ENCODE data around the gene FAM237B. TPM values are rescaled to one million over a fixed set of nuclear protein-coding genes. Genes with fewer than 3 reads are reported as not detected.

The FAM237B gene
- total RNA-seq, 3 donors from 2014 or later (not counting 1 experiment from before 2014, with no cell fraction given): not detected

GRCh38 chr7:90271753-90272152 is 49.4 kb downstream of the FAM237B start:
- Histone ChIP-seq H3K9me3 (ENCODE audit: control insufficient read depth, insufficient read depth, low read length) (no peaks in the 10 kb centered on the region), H3K27ac (ENCODE audit: low read length) (no peak overlapping the region), H3K4me3 (ENCODE audit: low read length) (no peak overlapping the region), H3K27me3 (ENCODE audit: control insufficient read depth, insufficient read depth, low read length) (no peaks in the 10 kb centered on the region), H3K4me1 (ENCODE audit: control insufficient read depth, insufficient read depth, low read length) (no peaks in the 10 kb centered on the region), H3K36me3 (ENCODE audit: control insufficient read depth, insufficient read depth, low read length) (no peaks in the 10 kb centered on the region)
- TF ChIP-seq, protein P1, sequence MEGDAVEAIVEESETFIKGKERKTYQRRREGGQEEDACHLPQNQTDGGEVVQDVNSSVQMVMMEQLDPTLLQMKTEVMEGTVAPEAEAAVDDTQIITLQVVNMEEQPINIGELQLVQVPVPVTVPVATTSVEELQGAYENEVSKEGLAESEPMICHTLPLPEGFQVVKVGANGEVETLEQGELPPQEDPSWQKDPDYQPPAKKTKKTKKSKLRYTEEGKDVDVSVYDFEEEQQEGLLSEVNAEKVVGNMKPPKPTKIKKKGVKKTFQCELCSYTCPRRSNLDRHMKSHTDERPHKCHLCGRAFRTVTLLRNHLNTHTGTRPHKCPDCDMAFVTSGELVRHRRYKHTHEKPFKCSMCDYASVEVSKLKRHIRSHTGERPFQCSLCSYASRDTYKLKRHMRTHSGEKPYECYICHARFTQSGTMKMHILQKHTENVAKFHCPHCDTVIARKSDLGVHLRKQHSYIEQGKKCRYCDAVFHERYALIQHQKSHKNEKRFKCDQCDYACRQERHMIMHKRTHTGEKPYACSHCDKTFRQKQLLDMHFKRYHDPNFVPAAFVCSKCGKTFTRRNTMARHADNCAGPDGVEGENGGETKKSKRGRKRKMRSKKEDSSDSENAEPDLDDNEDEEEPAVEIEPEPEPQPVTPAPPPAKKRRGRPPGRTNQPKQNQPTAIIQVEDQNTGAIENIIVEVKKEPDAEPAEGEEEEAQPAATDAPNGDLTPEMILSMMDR (IDR thresholded peaks at IDR 0.05): no peak
- no peak overlapping the region for H3K4me3 Mint-ChIP-seq
- ATAC-seq (no peak), DNase-seq (no peak)
- H3K9me3 Mint-ChIP-seq: no peaks in the 10 kb centered on the region
- no peaks in the 10 kb centered on the region for H3K4me1 Mint-ChIP-seq
- intact Hi-C loops (cut with micrococcal nuclease): no loop called here
- no peak overlapping the region for H3K27ac Mint-ChIP-seq
- 82% methylated on average over 2 of the region's 2 CpGs for WGBS (ENCODE audit: insufficient coverage)
- H3K27me3 Mint-ChIP-seq (ENCODE audit: low read depth in 2 of 2): no peaks in the 10 kb centered on the region
- H3K36me3 Mint-ChIP-seq: no peaks in the 10 kb centered on the region

GRCh38 chr7:90270431-90271178 is 50.5 kb downstream of the FAM237B start:
- peaks cover 0 to 6% of the 10 kb centered on the region in 2 donors for H3K27me3 Mint-ChIP-seq (ENCODE audit: low read depth in 2 of 2)
- ATAC-seq (no peak), DNase-seq (no peak)
- Histone ChIP-seq H3K27me3 (ENCODE audit: control insufficient read depth, insufficient read depth, low read length) (no peaks in the 10 kb centered on the region), H3K4me1 (ENCODE audit: control insufficient read depth, insufficient read depth, low read length) (no peaks in the 10 kb centered on the region), H3K27ac (ENCODE audit: low read length) (no peak overlapping the region), H3K9me3 (ENCODE audit: control insufficient read depth, insufficient read depth, low read length) (no peaks in the 10 kb centered on the region), H3K4me3 (ENCODE audit: low read length) (no peak overlapping the region), H3K36me3 (ENCODE audit: control insufficient read depth, insufficient read depth, low read length) (no peaks in the 10 kb centered on the region)
- 100% methylated on average over 1 of the region's 2 CpGs for WGBS (ENCODE audit: insufficient coverage)
- intact Hi-C loops (cut with micrococcal nuclease): no loop called here
- no peaks in the 10 kb centered on the region for H3K9me3 Mint-ChIP-seq
- no peak overlapping the region for H3K27ac Mint-ChIP-seq
- TF ChIP-seq, protein P1 (IDR thresholded peaks at IDR 0.05): no peak
- no peaks in the 10 kb centered on the region for H3K4me1 Mint-ChIP-seq
- H3K36me3 Mint-ChIP-seq: no peaks in the 10 kb centered on the region
- H3K4me3 Mint-ChIP-seq: no peak overlapping the region

DNA sequence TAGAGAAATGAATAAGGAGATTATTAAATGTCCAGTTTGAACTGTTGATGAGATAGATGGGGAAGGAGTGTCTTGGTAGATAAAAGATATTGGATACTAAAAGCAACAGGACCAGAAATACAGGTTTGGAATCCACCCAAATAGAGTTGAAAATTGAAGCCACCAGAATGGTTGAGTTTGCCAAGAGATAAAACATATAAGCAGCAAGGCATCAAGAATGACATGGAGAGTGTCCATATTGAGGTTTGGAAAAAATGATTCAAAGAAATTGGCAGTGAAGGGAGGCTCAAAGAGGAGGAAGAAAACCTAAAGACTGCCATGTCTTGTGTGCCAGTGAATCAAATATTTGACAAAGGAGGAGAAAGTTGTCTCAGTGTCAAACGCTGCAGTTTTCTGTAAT is 51.9 kb downstream of the FAM237B start:
- H3K27ac Mint-ChIP-seq: no peak overlapping the region
- Histone ChIP-seq H3K27ac (ENCODE audit: low read length) (no peak overlapping the region), H3K4me3 (ENCODE audit: low read length) (no peak overlapping the region), H3K9me3 (ENCODE audit: control insufficient read depth, insufficient read depth, low read length) (no peaks in the 10 kb centered on the region), H3K27me3 (ENCODE audit: control insufficient read depth, insufficient read depth, low read length) (no peaks in the 10 kb centered on the region), H3K36me3 (ENCODE audit: control insufficient read depth, insufficient read depth, low read length) (no peaks in the 10 kb centered on the region), H3K4me1 (ENCODE audit: control insufficient read depth, insufficient read depth, low read length) (no peaks in the 10 kb centered on the region)
- ATAC-seq (no peak), DNase-seq (no peak)
- peaks cover 0 to 10% of the 10 kb centered on the region in 2 donors for H3K27me3 Mint-ChIP-seq (ENCODE audit: low read depth in 2 of 2)
- no peaks in the 10 kb centered on the region for H3K4me1 Mint-ChIP-seq
- intact Hi-C loops (cut with micrococcal nuclease): no loop called here
- TF ChIP-seq, protein P1 (IDR thresholded peaks at IDR 0.05): no peak
- H3K36me3 Mint-ChIP-seq: no peaks in the 10 kb centered on the region
- H3K9me3 Mint-ChIP-seq: no peaks in the 10 kb centered on the region
- H3K4me3 Mint-ChIP-seq: no peak overlapping the region
- 93% methylated on average over 1 of the region's 1 CpG for WGBS (ENCODE audit: insufficient coverage)

All from natural killer cell (primary cell).